Neural crest cell (in vitro differentiated cells): ENCODE data around the gene TRPC4AP. TPM values are rescaled to one million over a fixed set of nuclear protein-coding genes. Genes with fewer than 3 reads are reported as not detected.

Source experiments
- DNase-seq: peaks from one replicate; pipeline ENCODE4 v3.0.0; 2021; ENCODE audit warnings: low read depth, mixed read lengths, low spot score
- H3K27ac Mint-ChIP-seq: one replicate; pipeline ENCODE4 v1.8.0; 2021; ENCODE audit warnings: mild to moderate bottlenecking, mixed read lengths; ENCODE audit not compliant: unreplicated experiment
- H3K27me3 Mint-ChIP-seq: 2 replicates; pipeline ENCODE4 v1.8.0; 2021; ENCODE audit warnings: low read depth, mild to moderate bottlenecking, mixed read lengths
- H3K36me3 Mint-ChIP-seq: 2 replicates; pipeline ENCODE4 v1.8.0; 2021; ENCODE audit warnings: low read depth, mild to moderate bottlenecking, mixed read lengths
- H3K4me1 Mint-ChIP-seq: 2 replicates; pipeline ENCODE4 v1.8.0; 2021; ENCODE audit warnings: mixed read lengths
- H3K4me3 Mint-ChIP-seq: one replicate; pipeline ENCODE4 v1.8.0; 2021; ENCODE audit warnings: mild to moderate bottlenecking, mixed read lengths
- H3K9me3 Mint-ChIP-seq: 2 replicates; pipeline ENCODE4 v1.8.0; 2021; ENCODE audit warnings: mixed read lengths
- long read RNA-seq: library from polyadenylated mRNA; unstranded; transcript quantifications from one replicate; pipeline ENCODE4 v2.0.0, GENCODE V29; 2020
- total RNA-seq: library from RNA; stranded (reverse); gene quantifications from 2 replicates; pipeline ENCODE4 v1.2.1, GENCODE V29; 2021
- TF ChIP-seq, protein P1 (sequence below): fragments of 200-600 bp; sonication (generic); conservative IDR thresholded peaks from 2 replicates; pipeline ENCODE4 v1.5.0; 2021; ENCODE audit warnings: antibody characterized with exemption, mild to moderate bottlenecking

TRPC4AP gene, protein sequence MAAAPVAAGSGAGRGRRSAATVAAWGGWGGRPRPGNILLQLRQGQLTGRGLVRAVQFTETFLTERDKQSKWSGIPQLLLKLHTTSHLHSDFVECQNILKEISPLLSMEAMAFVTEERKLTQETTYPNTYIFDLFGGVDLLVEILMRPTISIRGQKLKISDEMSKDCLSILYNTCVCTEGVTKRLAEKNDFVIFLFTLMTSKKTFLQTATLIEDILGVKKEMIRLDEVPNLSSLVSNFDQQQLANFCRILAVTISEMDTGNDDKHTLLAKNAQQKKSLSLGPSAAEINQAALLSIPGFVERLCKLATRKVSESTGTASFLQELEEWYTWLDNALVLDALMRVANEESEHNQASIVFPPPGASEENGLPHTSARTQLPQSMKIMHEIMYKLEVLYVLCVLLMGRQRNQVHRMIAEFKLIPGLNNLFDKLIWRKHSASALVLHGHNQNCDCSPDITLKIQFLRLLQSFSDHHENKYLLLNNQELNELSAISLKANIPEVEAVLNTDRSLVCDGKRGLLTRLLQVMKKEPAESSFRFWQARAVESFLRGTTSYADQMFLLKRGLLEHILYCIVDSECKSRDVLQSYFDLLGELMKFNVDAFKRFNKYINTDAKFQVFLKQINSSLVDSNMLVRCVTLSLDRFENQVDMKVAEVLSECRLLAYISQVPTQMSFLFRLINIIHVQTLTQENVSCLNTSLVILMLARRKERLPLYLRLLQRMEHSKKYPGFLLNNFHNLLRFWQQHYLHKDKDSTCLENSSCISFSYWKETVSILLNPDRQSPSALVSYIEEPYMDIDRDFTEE
- 94.0 and 96.2 TPM in 2 replicates for total RNA-seq
- long read RNA-seq, partial matches to known transcripts: 11 of 21 reads
- long read RNA-seq, other reads (novel, unspliced or antisense): 4 of 21 reads

DNA sequence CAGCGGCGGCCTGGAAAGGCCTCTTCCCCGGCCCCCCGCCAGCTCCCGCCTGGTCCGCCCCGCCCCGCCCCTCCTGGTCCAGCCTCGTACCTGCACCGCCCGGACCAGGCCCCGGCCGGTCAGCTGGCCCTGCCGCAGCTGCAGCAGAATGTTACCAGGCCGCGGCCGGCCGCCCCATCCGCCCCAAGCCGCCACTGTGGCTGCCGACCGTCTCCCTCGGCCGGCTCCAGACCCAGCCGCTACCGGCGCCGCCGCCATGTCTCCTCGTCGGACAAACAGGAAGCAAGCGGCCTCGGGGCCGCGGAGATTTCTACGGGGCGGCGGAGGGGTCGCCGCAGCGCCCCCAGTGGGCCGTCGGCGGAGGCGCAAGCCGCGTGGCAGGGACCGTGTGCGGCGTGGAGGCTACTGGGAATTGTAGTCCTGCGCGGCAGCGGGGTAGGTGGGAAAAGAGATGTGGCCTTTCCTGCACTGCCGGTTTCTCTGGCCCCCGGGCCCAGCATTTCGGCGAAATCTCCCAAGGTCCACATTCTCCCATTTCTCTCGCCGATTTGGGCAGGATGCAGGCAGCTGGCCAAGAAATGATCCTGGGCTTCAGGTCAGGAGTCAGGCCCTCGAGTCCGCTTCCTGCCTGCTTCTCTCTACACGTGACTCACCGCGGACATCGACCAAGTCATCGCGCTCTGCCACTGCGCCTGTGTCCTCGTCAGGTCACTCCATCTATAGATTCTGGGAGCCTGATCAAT is at the start of gene TRPC4AP:
Gene TRPC4AP (minus strand): TSS at position 284 of the 743 bp plus-strand sequence. CDS start 26 bp downstream, at position 258.
- Mint-ChIP-seq H3K4me3 (peak within 1 kb of the TSS; percentile 88), H3K27me3 (no peaks in the 10 kb centered on the region), H3K4me1 (peaks cover 31% of the 10 kb centered on the region), H3K9me3 (peaks cover 2% of the 10 kb centered on the region), H3K36me3 (peaks cover 4% of the 10 kb centered on the region), H3K27ac (peak within 1 kb of the TSS; percentile 97)
- DNase-seq: peak; percentile 97
- TF ChIP-seq, protein P1, sequence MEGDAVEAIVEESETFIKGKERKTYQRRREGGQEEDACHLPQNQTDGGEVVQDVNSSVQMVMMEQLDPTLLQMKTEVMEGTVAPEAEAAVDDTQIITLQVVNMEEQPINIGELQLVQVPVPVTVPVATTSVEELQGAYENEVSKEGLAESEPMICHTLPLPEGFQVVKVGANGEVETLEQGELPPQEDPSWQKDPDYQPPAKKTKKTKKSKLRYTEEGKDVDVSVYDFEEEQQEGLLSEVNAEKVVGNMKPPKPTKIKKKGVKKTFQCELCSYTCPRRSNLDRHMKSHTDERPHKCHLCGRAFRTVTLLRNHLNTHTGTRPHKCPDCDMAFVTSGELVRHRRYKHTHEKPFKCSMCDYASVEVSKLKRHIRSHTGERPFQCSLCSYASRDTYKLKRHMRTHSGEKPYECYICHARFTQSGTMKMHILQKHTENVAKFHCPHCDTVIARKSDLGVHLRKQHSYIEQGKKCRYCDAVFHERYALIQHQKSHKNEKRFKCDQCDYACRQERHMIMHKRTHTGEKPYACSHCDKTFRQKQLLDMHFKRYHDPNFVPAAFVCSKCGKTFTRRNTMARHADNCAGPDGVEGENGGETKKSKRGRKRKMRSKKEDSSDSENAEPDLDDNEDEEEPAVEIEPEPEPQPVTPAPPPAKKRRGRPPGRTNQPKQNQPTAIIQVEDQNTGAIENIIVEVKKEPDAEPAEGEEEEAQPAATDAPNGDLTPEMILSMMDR: peak; percentile 100

GRCh38 chr20:35135867-35136586 is 43.4 kb upstream of the TRPC4AP start:
- H3K27ac Mint-ChIP-seq: no peak overlapping the region
- H3K27me3 Mint-ChIP-seq: no peaks in the 10 kb centered on the region
- TF ChIP-seq, protein P1: no peak

GRCh38 chr20:35134880-35135279 is 42.3 kb upstream of the TRPC4AP start:
- Mint-ChIP-seq H3K36me3 (peaks cover 6% of the 10 kb centered on the region), H3K4me1 (no peaks in the 10 kb centered on the region), H3K4me3 (no peak overlapping the region), H3K9me3 (no peaks in the 10 kb centered on the region), H3K27me3 (no peaks in the 10 kb centered on the region), H3K27ac (peak overlapping the region; percentile 35)
- DNase-seq: no peak
- TF ChIP-seq, protein P1: no peak

More at GRCh38 chr20:35135867-35136586, 43.4 kb upstream of the TRPC4AP start:
- no peaks in the 10 kb centered on the region for H3K9me3 Mint-ChIP-seq
- H3K4me3 Mint-ChIP-seq: no peak overlapping the region
- no peaks in the 10 kb centered on the region for H3K4me1 Mint-ChIP-seq
- peaks cover under 1% of the 10 kb centered on the region for H3K36me3 Mint-ChIP-seq
- DNase-seq: no peak

GRCh38 chr20:35134472-35134871 is 41.9 kb upstream of the TRPC4AP start:
- no peak overlapping the region for H3K4me3 Mint-ChIP-seq
- TF ChIP-seq, protein P1: no peak
- no peaks in the 10 kb centered on the region for H3K4me1 Mint-ChIP-seq
- no peaks in the 10 kb centered on the region for H3K27me3 Mint-ChIP-seq
- no peaks in the 10 kb centered on the region for H3K9me3 Mint-ChIP-seq
- H3K27ac Mint-ChIP-seq: peak overlapping the region; percentile 35
- H3K36me3 Mint-ChIP-seq: peaks cover 6% of the 10 kb centered on the region
- DNase-seq: no peak

- Mint-ChIP-seq H3K27ac (no peak overlapping the region), H3K4me1 (no peaks in the 10 kb centered on the region), H3K27me3 (no peaks in the 10 kb centered on the region), H3K36me3 (peaks cover 6% of the 10 kb centered on the region), H3K4me3 (no peak overlapping the region), H3K9me3 (no peaks in the 10 kb centered on the region)
- TF ChIP-seq, protein P1: no peak
- DNase-seq: no peak
Observed at GRCh38 chr20:35133735-35134134, 41.1 kb upstream of the TRPC4AP start.
